ENCODE measurements around the gene CCSER2. TPM values are rescaled to one million over a fixed set of nuclear protein-coding genes. Genes with fewer than 3 reads are reported as not detected.

CCSER2 gene
- polyA plus RNA-seq, 1 of the 3 experiments (the other 2 are of a cell fraction) = 8.5 TPM

DNA sequence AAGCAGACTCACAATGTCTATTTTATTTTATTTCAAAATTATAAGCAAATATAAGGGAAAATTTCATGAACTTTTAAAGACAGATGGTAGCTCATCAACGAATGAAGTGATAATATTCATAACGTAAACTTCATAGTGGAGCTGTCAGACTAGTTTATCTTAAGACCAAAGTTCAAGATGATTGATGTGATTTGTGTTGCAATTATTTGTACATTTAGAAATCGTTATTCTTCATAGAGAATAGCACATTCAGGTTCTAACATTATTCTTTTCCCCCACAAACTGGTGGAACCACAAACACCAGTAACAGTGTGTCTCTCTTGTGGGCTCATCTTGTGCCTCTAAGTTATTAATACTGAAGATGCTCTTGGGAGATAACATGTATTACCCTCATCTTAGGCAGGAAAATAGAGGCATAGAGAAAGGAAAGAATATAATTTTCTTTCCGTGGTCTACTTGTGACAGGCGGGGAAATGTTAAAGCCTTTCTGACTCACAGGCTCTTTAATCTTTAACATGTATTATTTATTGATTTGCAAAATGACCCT lies 37.0 kb downstream of the CCSER2 start:
- no peak for DNase-seq
- POLR2A ChIA-PET = no interaction called here

GRCh38 chr10:84366041-84366440 lies 37.7 kb downstream of the CCSER2 start:
- peaks cover 0 to 4% of the 10 kb centered on the region in 2 experiments for H3K36me3 ChIP-seq (replicated peaks in 1 of 2; ENCODE audit: control insufficient read depth in 1 of 2, insufficient read depth in 2 of 2, low read length in 1 of 2)
- H4K20me1 ChIP-seq (ENCODE audit: insufficient read depth) = peaks cover 43% of the 10 kb centered on the region
- no peak for TF ChIP-seq RAD21 (IDR thresholded peaks at IDR 0.05; ENCODE audit: low read length)
- peaks cover 0 to 6% of the 10 kb centered on the region in 2 experiments; a peak in 2 of 4 replicates for H3K4me1 ChIP-seq (ENCODE audit: control insufficient read depth in 1 of 2, insufficient read depth in 2 of 2, low read depth in 1 of 2, low read length in 1 of 2)
- no peak for DNase-seq
- no peaks in the 10 kb centered on the region for H3F3A ChIP-seq (replicated peaks; ENCODE audit: insufficient read depth)
- ChIA-PET CTCF (interaction anchor here (1.1 to 2.9 kb wide), 5 partner anchors 8 to 171 kb away, joined by 3 to 13 read pairs (median 4); no protein-coding TSS in a partner anchor), POLR2A (no interaction called here)
- peaks cover 92% of the 10 kb centered on the region for H3K79me2 ChIP-seq (ENCODE audit: insufficient read depth)
- no peaks in the 10 kb centered on the region for H3K9me2 ChIP-seq
- H3K27ac ChIP-seq (ENCODE audit: low read depth in 2 of 2, low read length in 1 of 2) = no peak overlapping the region
- no peak overlapping the region for H3K4me2 ChIP-seq
- H3K9me3 ChIP-seq = no peaks in the 10 kb centered on the region
- no peak overlapping the region for H3K4me3 ChIP-seq (ENCODE audit: low read depth in 2 of 2, low read length in 1 of 2)
- H2AFZ ChIP-seq (ENCODE audit: low read depth) = no peak overlapping the region
- no peaks in the 10 kb centered on the region for H3K27me3 ChIP-seq (ENCODE audit: insufficient read depth)
- WGBS (ENCODE audit: low lambda C conversion rate) = 100% methylated on average over 4 of the region's 4 CpGs
- H3K9ac ChIP-seq = no peak overlapping the region

More for the DNA sequence above, 37.0 kb downstream of the CCSER2 start:
- H3K9ac ChIP-seq = no peak overlapping the region
- peaks cover 0 to 6% of the 10 kb centered on the region in 2 experiments; a peak in 2 of 4 replicates for H3K4me1 ChIP-seq (ENCODE audit: control insufficient read depth in 1 of 2, insufficient read depth in 2 of 2, low read depth in 1 of 2, low read length in 1 of 2)
- H2AFZ ChIP-seq (ENCODE audit: low read depth) = no peak overlapping the region
- WGBS (ENCODE audit: low lambda C conversion rate) = 76% methylated on average over 5 of the region's 5 CpGs
- H3K27me3 ChIP-seq (ENCODE audit: insufficient read depth) = no peaks in the 10 kb centered on the region
- peaks cover 50% of the 10 kb centered on the region for H4K20me1 ChIP-seq (ENCODE audit: insufficient read depth)
- H3K9me2 ChIP-seq = no peaks in the 10 kb centered on the region
- no peaks in the 10 kb centered on the region for H3K36me3 ChIP-seq (replicated peaks in 1 of 2; ENCODE audit: control insufficient read depth in 1 of 2, insufficient read depth in 2 of 2, low read length in 1 of 2)
- no peaks in the 10 kb centered on the region for H3K9me3 ChIP-seq
- no peaks in the 10 kb centered on the region for H3F3A ChIP-seq (replicated peaks; ENCODE audit: insufficient read depth)
- H3K79me2 ChIP-seq (ENCODE audit: insufficient read depth) = peaks cover 92% of the 10 kb centered on the region
- H3K4me2 ChIP-seq = no peak overlapping the region
- no peak for TF ChIP-seq POLR2AphosphoS5 (IDR thresholded peaks at IDR 0.05; ENCODE audit: low read depth, low read length)
- no peak for TF ChIP-seq TCF12 (IDR thresholded peaks at IDR 0.05)
- no peak for TF ChIP-seq GATA2 (CRISPR knock-in tag; IDR thresholded peaks at IDR 0.05)
- no peak for TF ChIP-seq FOXM1 (IDR thresholded peaks at IDR 0.05; ENCODE audit: low read depth)
- TF ChIP-seq, protein P1, sequence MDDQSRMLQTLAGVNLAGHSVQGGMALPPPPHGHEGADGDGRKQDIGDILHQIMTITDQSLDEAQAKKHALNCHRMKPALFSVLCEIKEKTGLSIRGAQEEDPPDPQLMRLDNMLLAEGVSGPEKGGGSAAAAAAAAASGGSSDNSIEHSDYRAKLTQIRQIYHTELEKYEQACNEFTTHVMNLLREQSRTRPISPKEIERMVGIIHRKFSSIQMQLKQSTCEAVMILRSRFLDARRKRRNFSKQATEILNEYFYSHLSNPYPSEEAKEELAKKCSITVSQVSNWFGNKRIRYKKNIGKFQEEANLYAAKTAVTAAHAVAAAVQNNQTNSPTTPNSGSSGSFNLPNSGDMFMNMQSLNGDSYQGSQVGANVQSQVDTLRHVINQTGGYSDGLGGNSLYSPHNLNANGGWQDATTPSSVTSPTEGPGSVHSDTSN (IDR thresholded peaks at IDR 0.05) = no peak
- CTCF ChIA-PET = interaction anchor here (1.1 to 2.9 kb wide), 6 partner anchors 9 to 172 kb away, joined by 3 to 13 read pairs (median 4); no protein-coding TSS in a partner anchor
- H3K4me3 ChIP-seq (ENCODE audit: low read depth in 2 of 2, low read length in 1 of 2) = no peak overlapping the region
- no peak overlapping the region for H3K27ac ChIP-seq (ENCODE audit: low read depth in 2 of 2, low read length in 1 of 2)

DNA sequence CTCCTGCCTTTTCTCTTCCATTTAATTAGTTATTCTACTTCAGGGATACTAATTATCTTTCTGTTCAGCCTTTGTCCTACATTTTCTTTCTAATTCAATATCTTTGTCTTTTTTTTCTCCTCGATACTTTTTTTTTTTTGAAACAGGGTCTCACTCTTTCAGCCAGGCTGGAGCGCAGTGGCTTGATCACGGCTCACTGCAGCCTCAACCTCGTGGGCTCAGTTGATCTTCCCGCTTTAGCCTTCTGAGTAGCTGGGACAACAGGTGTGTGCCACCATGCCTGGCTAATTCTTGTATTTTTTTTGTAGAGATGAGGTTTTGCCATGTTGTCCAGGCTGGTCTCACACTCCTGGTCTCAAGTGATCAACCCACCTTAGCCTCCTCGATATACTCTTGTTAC lies 38.9 kb downstream of the CCSER2 start:
- Histone ChIP-seq H3F3A (replicated peaks; ENCODE audit: insufficient read depth) (no peaks in the 10 kb centered on the region), H4K20me1 (ENCODE audit: insufficient read depth) (peaks cover 32% of the 10 kb centered on the region), H3K9ac (no peak overlapping the region), H3K9me3 (no peaks in the 10 kb centered on the region), H3K4me3 (ENCODE audit: low read depth in 2 of 2, low read length in 1 of 2) (no peak overlapping the region), H3K9me2 (no peaks in the 10 kb centered on the region), H2AFZ (ENCODE audit: low read depth) (no peak overlapping the region), H3K79me2 (ENCODE audit: insufficient read depth) (peaks cover 83% of the 10 kb centered on the region), H3K4me1 (ENCODE audit: control insufficient read depth in 1 of 2, insufficient read depth in 2 of 2, low read depth in 1 of 2, low read length in 1 of 2) (peaks cover 0 to 6% of the 10 kb centered on the region in 2 experiments; a peak in 2 of 4 replicates), H3K36me3 (replicated peaks in 1 of 2; ENCODE audit: control insufficient read depth in 1 of 2, insufficient read depth in 2 of 2, low read length in 1 of 2) (peaks cover 8 to 10% of the 10 kb centered on the region in 2 experiments), H3K4me2 (no peak overlapping the region), H3K27ac (ENCODE audit: low read depth in 2 of 2, low read length in 1 of 2) (no peak overlapping the region), H3K27me3 (ENCODE audit: insufficient read depth) (no peaks in the 10 kb centered on the region)
- no peak for DNase-seq
- 97% methylated on average over 6 of the region's 6 CpGs for WGBS (ENCODE audit: low lambda C conversion rate)
- ChIA-PET POLR2A (no interaction called here), CTCF (interaction anchor here (1.7 kb wide), 1 partner anchor 15 kb away, joined by 8 read pairs; no protein-coding TSS in a partner anchor)
- TF ChIP-seq IRF3 (IDR thresholded peaks at IDR 0.05; ENCODE audit: low read depth, low read length) (no peak), RAD21 (IDR thresholded peaks at IDR 0.05; ENCODE audit: low read length) (no peak), RCOR1 (IDR thresholded peaks at IDR 0.05; ENCODE audit: low read length) (no peak), NFIC (IDR thresholded peaks at IDR 0.05; ENCODE audit: borderline replicate concordance) (no peak), YY1 (IDR thresholded peaks at IDR 0.05; ENCODE audit: low read depth) (no peak), JUND (IDR thresholded peaks at IDR 0.05) (no peak), TAF1 (IDR thresholded peaks at IDR 0.05; ENCODE audit: borderline replicate concordance, low read depth, low read length) (no peak), MXI1 (IDR thresholded peaks at IDR 0.05; ENCODE audit: low read depth, low read length) (no peak), REST (IDR thresholded peaks at IDR 0.05; ENCODE audit: low read depth, low read length) (no peak)

All from SK-N-SH (cell line).